Gastrocnemius medialis (tissue), 4 donors: Measurements from ENCODE around the gene HHATL.

Experiments
- CTCF ChIP-seq, 5 experiments: fragments of 450-650 bp in 3 of 5; fragments of 200-600 bp in 2 of 5; sonication (generic) in 2 of 5; IDR thresholded peaks in 4 of 5; conservative IDR thresholded peaks in 1 of 5; 1 replicate in 4 of 5; 2 replicates in 1 of 5; pipeline ENCODE4 v1.5.1; 2016 to 2019; ENCODE audit warnings: antibody characterized with exemption in 5 of 5, mild to moderate bottlenecking in 3 of 5, moderate library complexity in 3 of 5
- POLR2A ChIP-seq, 2 donors: fragments of 450-650 bp; IDR thresholded peaks; one replicate each; pipeline ENCODE4 v1.6.1; 2017; ENCODE audit warnings: antibody characterized with exemption in 2 of 2, mild to moderate bottlenecking in 2 of 2, moderate library complexity in 2 of 2

GRCh38 chr3:42729404-42730145, 27.0 kb upstream of the HHATL start:
- TF ChIP-seq CTCF (IDR thresholded peaks at IDR 0.05 in 4 of 5, conservative IDR thresholded peaks at IDR 0.05 in 1 of 5) (no peak), POLR2A (IDR thresholded peaks at IDR 0.05) (no peak)
